H1 (cell line): ENCODE results near the gene CTCF. TPM values are rescaled to one million over a fixed set of nuclear protein-coding genes. Genes with fewer than 3 reads are reported as not detected.

ENCODE experiments used
- CTCF ChIA-PET: fragments of 300-600 bp; sonication (Branson Sonifier 250); formaldehyde crosslinking; loops from one replicate; lab custom pipeline; 2021; ENCODE audit not compliant: partially characterized antibody; lab: Charles Lee
- POLR2A ChIA-PET: fragments of 300-600 bp; sonication (Branson Sonifier 250); formaldehyde crosslinking; loops from one replicate; lab custom pipeline; 2021; ENCODE audit warnings: inconsistent platforms; ENCODE audit not compliant: partially characterized antibody; lab: Charles Lee
- DNase-seq, 2 experiments: peaks; one replicate each; pipeline versions ENCODE4 v3.0.0 to v3.0.0-alpha.2; 2010 to 2022; ENCODE audit warnings: low spot score in 2 of 2, low read depth in 1 of 2, mixed read lengths in 1 of 2
- FAIRE-seq: peaks from 2 replicates; lab custom pipeline; 2011; peaks lifted over from hg19 to GRCh38; lab: Jason Lieb, UNC
- H2AFZ ChIP-seq: 2 replicates; pipeline ENCODE4 v1.8.1; 2012; ENCODE audit warnings: low read length, inconsistent platforms
- H2AK5ac ChIP-seq: 2 replicates; pipeline ENCODE4 v1.6.1; 2013; ENCODE audit warnings: low read depth, low read length
- H2BK120ac ChIP-seq: replicated peaks from 2 replicates; pipeline ENCODE3; 2013; ENCODE audit warnings: low read depth, low read length, inconsistent platforms
- H2BK12ac ChIP-seq: 2 replicates; pipeline ENCODE4 v1.6.1; 2013; ENCODE audit warnings: low read depth, low read length
- H2BK15ac ChIP-seq: 2 replicates; pipeline ENCODE4 v1.6.1; 2013; ENCODE audit warnings: low read length
- H2BK20ac ChIP-seq: 2 replicates; pipeline ENCODE4 v1.6.1; 2013; ENCODE audit warnings: low read length
- H2BK5ac ChIP-seq: 2 replicates; pipeline ENCODE4 v1.6.1; 2013; ENCODE audit warnings: low read depth, low read length
- H3K14ac ChIP-seq: 2 replicates; pipeline ENCODE4 v1.6.1; 2013; ENCODE audit warnings: inconsistent platforms; ENCODE audit not compliant: insufficient read length
- H3K18ac ChIP-seq: 2 replicates; pipeline ENCODE4 v1.6.1; 2013; ENCODE audit warnings: low read length; ENCODE audit errors: extremely low read depth
- H3K23ac ChIP-seq: 2 replicates; pipeline ENCODE4 v1.6.1; 2013; ENCODE audit warnings: inconsistent platforms; ENCODE audit not compliant: insufficient read length
- H3K23me2 ChIP-seq: 2 replicates; pipeline ENCODE4 v1.6.1; 2013; ENCODE audit warnings: low read depth, low read length
- H3K27ac ChIP-seq: 2 replicates; pipeline ENCODE4 v1.6.1; 2011; ENCODE audit warnings: low read depth, low read length, inconsistent platforms
- H3K27me3 ChIP-seq, 4 experiments: replicated peaks in 1 of 4; 1 replicate in 1 of 4; 2 replicates in 3 of 4; pipeline versions ENCODE4 v1.6.1 to v1.8.1; 2011 to 2013; ENCODE audit warnings: low read length in 3 of 4, mild to moderate bottlenecking in 3 of 4, inconsistent platforms in 2 of 4, mixed read lengths in 2 of 4, moderate library complexity in 1 of 4; ENCODE audit not compliant: control insufficient read depth in 3 of 4, insufficient read depth in 3 of 4; ENCODE audit errors: extremely low read depth in 1 of 4
- H3K36me3 ChIP-seq, 4 experiments: 2 replicates each; pipeline versions ENCODE4 v1.6.1 to v1.8.1; 2011 to 2013; ENCODE audit warnings: mild to moderate bottlenecking in 4 of 4, low read length in 3 of 4, moderate library complexity in 2 of 4, control low read depth in 1 of 4, inconsistent platforms in 1 of 4; ENCODE audit not compliant: insufficient read depth in 4 of 4, control insufficient read depth in 2 of 4
- H3K4ac ChIP-seq: replicated peaks from 2 replicates; pipeline ENCODE3; 2013; ENCODE audit warnings: low read length, low read depth, mixed read lengths, inconsistent platforms; ENCODE audit not compliant: insufficient read length
- H3K4me1 ChIP-seq, 4 experiments: replicated peaks in 1 of 4; 1 replicate in 1 of 4; 2 replicates in 3 of 4; pipeline versions ENCODE4 v1.6.1 to v1.8.1; 2011 to 2013; ENCODE audit warnings: low read length in 3 of 4, inconsistent platforms in 2 of 4, mixed read lengths in 1 of 4; ENCODE audit not compliant: insufficient read depth in 4 of 4, control insufficient read depth in 3 of 4
- H3K4me2 ChIP-seq, 2 experiments: 2 replicates each; pipeline versions ENCODE4 v1.6.1 to v1.8.1; 2011 to 2013; ENCODE audit warnings: low read depth in 2 of 2, low read length in 2 of 2, control low read depth in 1 of 2, inconsistent platforms in 1 of 2, mild to moderate bottlenecking in 1 of 2; ENCODE audit not compliant: insufficient read depth in 1 of 2
- H3K4me3 ChIP-seq, 4 experiments: fragments of 200-600, 300-600 bp in 1 of 4; sonication (generic), shearing (Covaris generic), sonication (Bioruptor Twin) in 1 of 4; 2 replicates each; pipeline versions ENCODE4 v1.5.1 to v1.8.1; 2011 to 2016; ENCODE audit warnings: low read length in 4 of 4, low read depth in 3 of 4, control low read depth in 2 of 4, inconsistent platforms in 2 of 4, mild to moderate bottlenecking in 2 of 4, mixed read lengths in 1 of 4, moderate library complexity in 1 of 4; ENCODE audit not compliant: insufficient read depth in 2 of 4; ENCODE audit errors: extremely low read depth in 1 of 4
- H3K56ac ChIP-seq: replicated peaks from 2 replicates; pipeline ENCODE3; 2013; ENCODE audit warnings: low read depth, mild to moderate bottlenecking, mixed read lengths, low read length, inconsistent platforms; ENCODE audit not compliant: insufficient read length
- H3K79me1 ChIP-seq: 2 replicates; pipeline ENCODE4 v1.6.1; 2013; ENCODE audit warnings: low read depth, low read length, control low read depth
- H3K79me2 ChIP-seq, 2 experiments: 2 replicates each; pipeline versions ENCODE4 v1.6.1 to v1.8.1; 2012 to 2013; ENCODE audit warnings: low read length in 2 of 2, mild to moderate bottlenecking in 2 of 2, inconsistent platforms in 1 of 2; ENCODE audit not compliant: insufficient read depth in 2 of 2, control insufficient read depth in 1 of 2
- H3K9ac ChIP-seq, 4 experiments: replicated peaks in 1 of 4; 1 replicate in 1 of 4; 2 replicates in 3 of 4; pipeline versions ENCODE4 v1.6.1 to v1.8.1; 2011 to 2013; ENCODE audit warnings: low read depth in 3 of 4, low read length in 3 of 4, control low read depth in 2 of 4, mild to moderate bottlenecking in 2 of 4, moderate library complexity in 2 of 4, inconsistent platforms in 1 of 4; ENCODE audit errors: extremely low read depth in 1 of 4
- H3K9me3 ChIP-seq, 2 experiments: 2 replicates each; pipeline versions ENCODE4 v1.6.1 to v1.8.1; 2012 to 2013; ENCODE audit warnings: mild to moderate bottlenecking in 2 of 2, moderate library complexity in 2 of 2, control low read depth in 1 of 2, inconsistent platforms in 1 of 2, low read depth in 1 of 2, low read length in 1 of 2, mixed read lengths in 1 of 2; ENCODE audit not compliant: insufficient read depth in 2 of 2
- H4K20me1 ChIP-seq, 2 experiments: replicated peaks in 1 of 2; 2 replicates each; pipeline versions ENCODE3 to v1.8.1; 2011 to 2013; ENCODE audit warnings: inconsistent platforms in 2 of 2, low read length in 2 of 2, mild to moderate bottlenecking in 1 of 2; ENCODE audit not compliant: insufficient read depth in 2 of 2, control insufficient read depth in 1 of 2
- H4K5ac ChIP-seq: 2 replicates; pipeline ENCODE4 v1.6.1; 2013; ENCODE audit warnings: low read length, low read depth, mixed read lengths, inconsistent platforms; ENCODE audit not compliant: insufficient read length
- H4K8ac ChIP-seq: 2 replicates; pipeline ENCODE4 v1.8.0; 2013; ENCODE audit warnings: mild to moderate bottlenecking, moderate library complexity, low read length, inconsistent platforms; ENCODE audit not compliant: insufficient read depth; ENCODE audit errors: extremely low read depth
- H4K91ac ChIP-seq: replicated peaks from 2 replicates; pipeline ENCODE3; 2013; ENCODE audit warnings: low read length, mixed read lengths, inconsistent platforms; ENCODE audit not compliant: insufficient read length
- ASH2L ChIP-seq: fragments of 200-600, 300-600 bp; sonication (generic); IDR thresholded peaks from one replicate; pipeline ENCODE4 v1.7.1; 2017; ENCODE audit warnings: low read length
- E2F6 ChIP-seq: IDR thresholded peaks from 2 replicates; pipeline ENCODE4 v1.6.1; 2012; ENCODE audit warnings: inconsistent platforms
- KDM4A ChIP-seq: IDR thresholded peaks from one replicate; pipeline ENCODE4 v1.7.1; 2012; ENCODE audit warnings: low read depth, mild to moderate bottlenecking, moderate library complexity, low read length, inconsistent platforms; ENCODE audit not compliant: severe bottlenecking
- MAX ChIP-seq: IDR thresholded peaks from 2 replicates; pipeline ENCODE4 v1.6.1; 2012; ENCODE audit warnings: inconsistent platforms
- POLR2A ChIP-seq, 2 experiments: IDR thresholded peaks; 1 replicate in 1 of 2; 2 replicates in 1 of 2; pipeline ENCODE4 v1.6.1; 2011; ENCODE audit warnings: low read depth in 2 of 2, low read length in 2 of 2, mild to moderate bottlenecking in 2 of 2; ENCODE audit errors: control extremely low read depth in 1 of 2
- RBBP5 ChIP-seq: IDR thresholded peaks from 2 replicates; pipeline ENCODE4 v1.7.1; 2012; ENCODE audit warnings: low read depth, mild to moderate bottlenecking, inconsistent platforms, low read length, moderate library complexity, borderline replicate concordance
- RFX5 ChIP-seq: IDR thresholded peaks from 2 replicates; pipeline ENCODE4 v1.6.1; 2011; ENCODE audit warnings: low read depth, low read length, improper control_type of control experiment, borderline replicate concordance
- SIN3A ChIP-seq, 2 experiments: IDR thresholded peaks in 1 of 2; conservative IDR thresholded peaks in 1 of 2; 2 replicates each; pipeline ENCODE4 v1.6.1; 2011 to 2012; ENCODE audit warnings: low read length in 2 of 2, improper control_type of control experiment in 1 of 2, low read depth in 1 of 2, mild to moderate bottlenecking in 1 of 2
- SP4 ChIP-seq: IDR thresholded peaks from 2 replicates; pipeline ENCODE4 v1.6.1; 2012; ENCODE audit warnings: low read length, inconsistent platforms
- SRF ChIP-seq: IDR thresholded peaks from 2 replicates; pipeline ENCODE4 v1.6.1; 2011; ENCODE audit warnings: mild to moderate bottlenecking, low read depth, low read length, moderate library complexity
- WGBS, 2 experiments: shearing (Covaris generic) in 1 of 2; methylation state at CpG; one replicate each; pipeline versions ENCODE4 v1.1.6 to v1.1.7; 2013 to 2015; ENCODE audit warnings: low lambda C conversion rate in 2 of 2, mixed read lengths in 2 of 2, inconsistent platforms in 1 of 2, low coverage in 1 of 2, missing lambda C conversion rate in 1 of 2; ENCODE audit not compliant: insufficient replicate concordance in 2 of 2, insufficient coverage in 1 of 2, insufficient read length in 1 of 2; ENCODE audit errors: extremely low coverage in 1 of 2, missing lambda C conversion rate in 1 of 2; 5-methylcytosine and 5-hydroxymethylcytosine counted together
- polyA plus RNA-seq, 7 experiments: library from polyadenylated mRNA; depleted of rRNA in 3 of 7; stranded (reverse) in 5 of 7; unstranded in 2 of 7; fragments of >200 nt in 5 of 7; fragments of 200-250 nt in 2 of 7; gene quantifications; 1 replicate in 5 of 7; 2 replicates in 1 of 7; 4 replicates in 1 of 7; pipeline versions ENCODE4 v1.2.1 to v1.2.3, GENCODE V29; 2011 to 2013; ENCODE audit warnings: missing spikeins in 2 of 7, mixed read lengths in 2 of 7
- total RNA-seq: library from RNA; stranded (reverse); fragmentation: NEBNext Ultra II Directional; extraction: Animal tissue kit (Norgen Biotek cat#: 25700); gene quantifications from 2 replicates; pipeline ENCODE4 v1.2.1, GENCODE V29; 2021

Gene CTCF
- total and polyA plus RNA-seq, 2 of the 8 experiments (the other 6 are each of a cell fraction or from before 2014, with no cell fraction given): 32.4 to 66.0 TPM

GRCh38 chr16:67666032-67666551 is 103.8 kb downstream of the CTCF start:
- Histone ChIP-seq H2BK20ac (no peak overlapping the region), H2BK15ac (no peak overlapping the region), H3K36me3 (no peaks in the 10 kb centered on the region), H4K20me1 (peaks cover 6 to 8% of the 10 kb centered on the region in 2 experiments), H3K27ac (no peak overlapping the region), H3K79me2 (no peaks in the 10 kb centered on the region), H4K8ac (no peak overlapping the region), H3K14ac (no peak overlapping the region), H3K56ac (no peak overlapping the region), H4K91ac (no peak overlapping the region), H3K79me1 (no peaks in the 10 kb centered on the region), H2BK12ac (no peak overlapping the region), H3K4me1 (peaks cover 0 to 29% (median 20%) of the 10 kb centered on the region in 4 experiments; a peak in 5 of 7 replicates), H2AK5ac (no peak overlapping the region), H2AFZ (peak overlapping the region; percentile 4; the same call in 1 of the 2 replicates), H3K4me3 (peak overlapping the region; percentile 44 to 73 (median 51)), H3K9me3 (no peaks in the 10 kb centered on the region), H2BK5ac (no peak overlapping the region), H3K9ac (peak overlapping the region in 2 of 4 experiments; percentile 2 to 62; a peak in 5 of 7 replicates), H4K5ac (no peak overlapping the region), H3K23ac (no peak overlapping the region), H3K18ac (no peak overlapping the region; the same call in 1 of the 2 replicates), H3K27me3 (peaks cover 0 to 3% (median 0%) of the 10 kb centered on the region in 4 experiments; a peak in 2 of 7 replicates), H3K4me2 (peak overlapping the region; percentile 78 to 95), H3K4ac (no peak overlapping the region), H2BK120ac (no peak overlapping the region), H3K23me2 (peaks cover 18% of the 10 kb centered on the region; the same call in 1 of the 2 replicates)
- ChIA-PET CTCF (interaction anchor here (0.7 to 13.7 kb wide), 15 partner anchors 11 to 276 kb away, joined by 3 to 202 read pairs (median 4); partner anchors contain the start of genes CARMIL2 and RIPOR1), POLR2A (interaction anchor here (0.6 to 1.9 kb wide), 3 partner anchors 11 to 185 kb away, joined by 4 to 5 read pairs (median 4); partner anchors contain the start of gene ATP6V0D1)
- DNase-seq (peak in 1 of 2 experiments; percentile 80), FAIRE-seq (no peak)
- TF ChIP-seq SIN3A (conservative IDR thresholded peaks at IDR 0.05 in 1 of 2, IDR thresholded peaks at IDR 0.05 in 1 of 2; ENCODE audit: low read depth in 1 of 2, low read length in 2 of 2): peak in 1 of 2 experiments; percentile 15; a peak in 1 of 4 replicates
- peak; percentile 10; the same call in 1 of the 2 replicates for TF ChIP-seq E2F6
- no peak for TF ChIP-seq SP4
- TF ChIP-seq POLR2A (IDR thresholded peaks at IDR 0.05; ENCODE audit: control extremely low read depth in 1 of 2, low read depth in 2 of 2, low read length in 2 of 2): no peak
- TF ChIP-seq KDM4A: peak; percentile 33
- peak; percentile 64; the same call in 1 of the 2 replicates for TF ChIP-seq MAX
- peak; percentile 43 for TF ChIP-seq ASH2L
- no peak for TF ChIP-seq RFX5
- TF ChIP-seq SRF: no peak
- TF ChIP-seq RBBP5: 0 out of 2 replicates have a peak, but pooled peaks have one; percentile 30
- WGBS, 2 experiments: 2% methylated on average over 30 of the region's 46 CpGs; no CpG with 5 or more reads in 1 of the 2 experiments
